ENCODE results near the gene UST. TPM values are rescaled to one million over a fixed set of nuclear protein-coding genes. Genes with fewer than 3 reads are reported as not detected.

Gene UST
- total and polyA plus RNA-seq, 9 of the 15 experiments (the other 6 are each of a cell fraction or from before 2014, with no cell fraction given): 0.04 to 0.10 TPM; not detected in 7

GRCh38 chr6:148758492-148758891 lies 11.7 kb downstream of the UST start (continued):
- TF ChIP-seq SMARCC2 (IDR thresholded peaks at IDR 0.05; ENCODE audit: low read depth): no peak
- no peak for TF ChIP-seq ZNF75A (CRISPR knock-in tag; IDR thresholded peaks at IDR 0.05)
- TF ChIP-seq JUN (IDR thresholded peaks at IDR 0.05; ENCODE audit: borderline replicate concordance, low read depth, low read length): no peak
- no peak for TF ChIP-seq JUN (CRISPR knock-in tag; IDR thresholded peaks at IDR 0.05; ENCODE audit: borderline replicate concordance)
- TF ChIP-seq THRA (IDR thresholded peaks at IDR 0.05): no peak
- TF ChIP-seq RB1 (IDR thresholded peaks at IDR 0.05; ENCODE audit: low read depth): no peak
- no peak for TF ChIP-seq ZNF436 (CRISPR knock-in tag; IDR thresholded peaks at IDR 0.05)
- TF ChIP-seq ZFP30 (CRISPR knock-in tag; IDR thresholded peaks at IDR 0.05; ENCODE audit: borderline replicate concordance): no peak
- no peak for TF ChIP-seq MTA1 (IDR thresholded peaks at IDR 0.05; ENCODE audit: borderline replicate concordance)
- no peak for TF ChIP-seq PATZ1 (CRISPR knock-in tag; IDR thresholded peaks at IDR 0.05; ENCODE audit: borderline replicate concordance)
- no peak for TF ChIP-seq HINFP (tag; conservative IDR thresholded peaks at IDR 0.05; ENCODE audit: low read depth)
- no peak for TF ChIP-seq BACH1 (tag; IDR thresholded peaks at IDR 0.05)
- TF ChIP-seq ZBTB8A (IDR thresholded peaks at IDR 0.05; ENCODE audit: partially characterized antibody): no peak
